ENCODE measurements around the gene DYNC1H1. TPM values are rescaled to one million over a fixed set of nuclear protein-coding genes. Genes with fewer than 3 reads are reported as not detected.
A peak's percentile ranks its signal among the peaks of the same experiment; 100 is the strongest.

Gene DYNC1H1
- total and polyA plus RNA-seq, 2 experiments from 2014 or later, result 141 to 405 TPM

DNA sequence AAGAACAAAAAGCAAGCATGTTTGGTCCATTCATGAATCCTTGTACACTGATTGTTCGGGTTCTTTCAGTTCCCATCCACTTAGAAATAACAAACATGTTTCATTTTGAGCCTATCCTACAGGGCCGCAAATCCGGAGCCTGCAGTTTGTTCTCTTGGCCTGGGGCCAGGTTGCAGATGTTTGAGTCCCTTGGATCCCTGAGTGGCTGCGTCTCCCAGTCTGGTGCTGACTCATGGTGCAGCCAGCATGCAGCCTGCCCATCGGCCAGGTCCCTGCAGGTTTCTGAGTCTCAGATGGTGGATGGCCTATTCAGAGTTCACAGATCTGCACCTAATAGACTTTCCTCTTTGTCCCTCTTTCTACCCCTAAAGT is 1.9 kb upstream of the DYNC1H1 start:
- Histone ChIP-seq H3K27me3 (no peaks in the 10 kb centered on the region), H3K9me2 (replicated peaks; ENCODE audit: insufficient read depth) (no peaks in the 10 kb centered on the region), H3K27ac (no peak overlapping the region), H2AFZ (no peak overlapping the region), H3K9me3 (ENCODE audit: low read depth) (no peaks in the 10 kb centered on the region), H3K4me3 (no peak overlapping the region), H4K20me1 (ENCODE audit: insufficient read depth, poor library complexity, severe bottlenecking) (peaks cover 17% of the 10 kb centered on the region), H3K79me2 (peaks cover 31% of the 10 kb centered on the region), H3K4me1 (ENCODE audit: insufficient read depth) (peaks cover 9% of the 10 kb centered on the region), H3K4me2 (peak overlapping the region; percentile 4), H3K36me3 (replicated peaks; ENCODE audit: insufficient read depth, low read depth) (no peaks in the 10 kb centered on the region)
- 31% methylated on average over 5 of the region's 5 CpGs for WGBS (ENCODE audit: low lambda C conversion rate, missing lambda C conversion rate)
- TF ChIP-seq, protein P1, sequence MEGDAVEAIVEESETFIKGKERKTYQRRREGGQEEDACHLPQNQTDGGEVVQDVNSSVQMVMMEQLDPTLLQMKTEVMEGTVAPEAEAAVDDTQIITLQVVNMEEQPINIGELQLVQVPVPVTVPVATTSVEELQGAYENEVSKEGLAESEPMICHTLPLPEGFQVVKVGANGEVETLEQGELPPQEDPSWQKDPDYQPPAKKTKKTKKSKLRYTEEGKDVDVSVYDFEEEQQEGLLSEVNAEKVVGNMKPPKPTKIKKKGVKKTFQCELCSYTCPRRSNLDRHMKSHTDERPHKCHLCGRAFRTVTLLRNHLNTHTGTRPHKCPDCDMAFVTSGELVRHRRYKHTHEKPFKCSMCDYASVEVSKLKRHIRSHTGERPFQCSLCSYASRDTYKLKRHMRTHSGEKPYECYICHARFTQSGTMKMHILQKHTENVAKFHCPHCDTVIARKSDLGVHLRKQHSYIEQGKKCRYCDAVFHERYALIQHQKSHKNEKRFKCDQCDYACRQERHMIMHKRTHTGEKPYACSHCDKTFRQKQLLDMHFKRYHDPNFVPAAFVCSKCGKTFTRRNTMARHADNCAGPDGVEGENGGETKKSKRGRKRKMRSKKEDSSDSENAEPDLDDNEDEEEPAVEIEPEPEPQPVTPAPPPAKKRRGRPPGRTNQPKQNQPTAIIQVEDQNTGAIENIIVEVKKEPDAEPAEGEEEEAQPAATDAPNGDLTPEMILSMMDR (IDR thresholded peaks at IDR 0.05; ENCODE audit: poor library complexity), result no peak
- TF ChIP-seq EZH2 (IDR thresholded peaks at IDR 0.05; ENCODE audit: borderline replicate concordance) (no peak), EZH2phosphoT487 (IDR thresholded peaks at IDR 0.05; ENCODE audit: low read depth, severe bottlenecking, unreplicated experiment) (no peak)
- DNase-seq (ENCODE audit: low spot score), result peak; percentile 82

DNA sequence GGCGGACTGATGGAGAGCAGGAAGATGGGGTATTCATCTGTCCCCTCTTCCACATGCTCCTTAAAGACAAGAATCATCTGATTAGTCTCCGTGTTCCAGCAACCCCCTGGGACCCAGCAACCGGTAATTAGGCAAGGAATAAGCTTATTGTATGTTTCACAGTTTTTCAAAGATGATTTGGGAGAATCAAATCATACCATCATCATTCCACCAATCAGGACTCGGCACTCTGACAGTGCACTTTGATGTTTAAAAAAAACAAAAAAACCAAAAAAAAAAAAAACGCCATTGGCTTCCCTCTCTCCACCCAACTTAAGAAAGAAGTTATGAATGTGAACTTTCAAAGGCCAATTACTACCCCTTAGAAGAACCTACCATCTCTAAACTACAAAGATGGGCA is 1.3 kb upstream of the DYNC1H1 start:
- Histone ChIP-seq H3K79me2 (peaks cover 36% of the 10 kb centered on the region), H3K4me2 (no peak overlapping the region), H3K4me1 (ENCODE audit: insufficient read depth) (peaks cover 9% of the 10 kb centered on the region), H3K9me3 (ENCODE audit: low read depth) (no peaks in the 10 kb centered on the region), H3K36me3 (replicated peaks; ENCODE audit: insufficient read depth, low read depth) (no peaks in the 10 kb centered on the region), H3K27ac (no peak overlapping the region), H3K27me3 (no peaks in the 10 kb centered on the region), H3K9me2 (replicated peaks; ENCODE audit: insufficient read depth) (no peaks in the 10 kb centered on the region), H2AFZ (no peak overlapping the region), H3K4me3 (no peak overlapping the region), H4K20me1 (ENCODE audit: insufficient read depth, poor library complexity, severe bottlenecking) (peaks cover 23% of the 10 kb centered on the region)
- WGBS (ENCODE audit: low lambda C conversion rate, missing lambda C conversion rate), result 87% methylated on average over 5 of the region's 5 CpGs
- TF ChIP-seq, protein P1 (IDR thresholded peaks at IDR 0.05; ENCODE audit: poor library complexity), result no peak
- TF ChIP-seq EZH2phosphoT487 (IDR thresholded peaks at IDR 0.05; ENCODE audit: low read depth, severe bottlenecking, unreplicated experiment), result no peak
- TF ChIP-seq EZH2 (IDR thresholded peaks at IDR 0.05; ENCODE audit: borderline replicate concordance), result no peak
- no peak for DNase-seq (ENCODE audit: low spot score)

DNA sequence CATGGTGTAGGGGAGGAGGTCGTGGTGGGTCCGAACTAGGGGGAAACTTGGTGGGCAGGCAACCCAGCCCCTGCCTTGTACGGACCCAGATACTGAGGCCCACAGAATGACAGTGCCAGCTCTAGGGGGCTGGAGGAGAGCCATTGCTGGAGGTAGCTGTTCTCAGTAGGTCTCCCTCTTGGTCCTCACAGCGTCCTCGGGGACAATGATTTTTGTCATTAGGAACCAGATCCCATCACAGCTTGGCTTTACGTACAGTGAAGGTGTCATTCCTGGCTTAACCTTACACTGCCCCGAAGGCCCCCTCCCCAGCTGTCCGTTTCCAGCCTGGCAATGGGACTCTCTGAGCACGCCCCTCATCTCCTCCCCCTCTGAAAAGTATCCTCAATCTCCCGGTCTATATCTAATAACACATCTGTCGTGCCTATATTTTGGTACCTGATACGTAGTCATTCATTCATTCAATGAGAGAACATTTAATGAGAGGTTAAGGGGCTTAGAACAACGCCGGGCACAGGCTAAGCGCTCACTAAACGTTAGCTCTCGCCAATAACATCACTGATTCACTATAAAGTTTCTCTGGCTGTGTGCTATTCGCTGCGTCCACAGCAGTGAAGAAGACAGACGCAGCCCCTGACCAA is 597 bp upstream of the DYNC1H1 start:
- H3K9me2 ChIP-seq (replicated peaks; ENCODE audit: insufficient read depth), result no peaks in the 10 kb centered on the region
- WGBS (ENCODE audit: low lambda C conversion rate, missing lambda C conversion rate), result 61% methylated on average over 20 of the region's 20 CpGs
- H3K4me2 ChIP-seq, result peak overlapping the region; percentile 65
- H4K20me1 ChIP-seq (ENCODE audit: insufficient read depth, poor library complexity, severe bottlenecking), result peaks cover 29% of the 10 kb centered on the region
- no peaks in the 10 kb centered on the region for H3K36me3 ChIP-seq (replicated peaks; ENCODE audit: insufficient read depth, low read depth)
- H2AFZ ChIP-seq, result peak overlapping the region; percentile 72
- H3K27me3 ChIP-seq, result no peaks in the 10 kb centered on the region
- peak overlapping the region; percentile 11 for H3K27ac ChIP-seq
- peaks cover 43% of the 10 kb centered on the region for H3K79me2 ChIP-seq
- H3K9me3 ChIP-seq (ENCODE audit: low read depth), result no peaks in the 10 kb centered on the region
- TF ChIP-seq EZH2 (IDR thresholded peaks at IDR 0.05; ENCODE audit: borderline replicate concordance) (no peak), EZH2phosphoT487 (IDR thresholded peaks at IDR 0.05; ENCODE audit: low read depth, severe bottlenecking, unreplicated experiment) (no peak)
- TF ChIP-seq, protein P1 (IDR thresholded peaks at IDR 0.05; ENCODE audit: poor library complexity), result no peak
- H3K4me3 ChIP-seq, result no peak overlapping the region
- peaks cover 9% of the 10 kb centered on the region for H3K4me1 ChIP-seq (ENCODE audit: insufficient read depth)
- no peak for DNase-seq (ENCODE audit: low spot score)

Data from hepatocyte (in vitro differentiated cells).